GM21825 (cell line): Measurements from ENCODE around the gene TMEM60.
"Not testable (repeated sequence)": the region's sequence is repeated elsewhere in the genome, so short reads cannot be mapped to it uniquely, and the experiment has no call there.

Source experiments
- ATAC-seq: cut with Tn5 transposase; IDR thresholded peaks from one replicate; pipeline ENCODE4 v1.9.1; 2021; ENCODE audit warnings: mild to moderate bottlenecking, moderate library complexity; ENCODE audit not compliant: unreplicated experiment

TMEM60 gene, protein sequence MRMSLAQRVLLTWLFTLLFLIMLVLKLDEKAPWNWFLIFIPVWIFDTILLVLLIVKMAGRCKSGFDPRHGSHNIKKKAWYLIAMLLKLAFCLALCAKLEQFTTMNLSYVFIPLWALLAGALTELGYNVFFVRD

DNA sequence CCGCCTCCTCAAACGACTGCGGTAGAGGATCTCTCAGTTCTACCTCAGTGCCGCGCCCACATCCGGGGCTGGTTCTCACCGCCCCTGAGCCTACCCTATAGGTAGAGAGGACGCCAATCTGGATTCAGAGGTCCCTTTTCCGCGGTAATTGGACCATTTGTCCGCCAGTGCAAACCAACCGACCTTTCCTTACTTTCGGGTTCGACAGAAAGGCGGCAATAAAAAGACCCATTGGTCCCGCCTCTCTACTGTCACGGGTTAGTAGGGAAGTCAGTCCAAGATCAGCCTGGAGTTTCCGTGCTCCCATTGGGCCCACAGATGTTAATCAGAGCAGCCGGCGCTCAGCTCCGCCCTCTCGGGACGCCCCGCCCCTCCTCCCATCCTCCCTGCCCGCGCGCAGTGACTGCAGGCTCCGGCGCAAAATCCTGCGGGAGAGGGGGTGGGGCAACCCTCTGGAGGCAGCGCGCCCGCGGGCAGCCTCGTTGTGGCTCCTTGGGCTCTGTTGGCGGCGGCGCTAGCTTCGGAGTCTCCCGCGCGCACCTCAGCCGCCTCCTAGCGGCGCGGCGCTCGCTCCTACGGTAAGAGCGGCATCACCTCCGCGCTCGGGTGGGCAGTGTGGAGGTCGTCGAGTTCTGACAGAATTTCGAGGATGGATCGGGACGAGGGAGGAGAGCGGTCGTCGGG is at the start of gene TMEM60, which contains the start of gene PHTF2:
Gene TMEM60, minus strand, starts transcription at position 41 of the 684 bp plus-strand sequence. CDS start 4,061 bp downstream, outside the sequence.
Gene PHTF2, plus strand, starts transcription at position 380 of the 684 bp plus-strand sequence.
- peak; percentile 88 for ATAC-seq

DNA sequence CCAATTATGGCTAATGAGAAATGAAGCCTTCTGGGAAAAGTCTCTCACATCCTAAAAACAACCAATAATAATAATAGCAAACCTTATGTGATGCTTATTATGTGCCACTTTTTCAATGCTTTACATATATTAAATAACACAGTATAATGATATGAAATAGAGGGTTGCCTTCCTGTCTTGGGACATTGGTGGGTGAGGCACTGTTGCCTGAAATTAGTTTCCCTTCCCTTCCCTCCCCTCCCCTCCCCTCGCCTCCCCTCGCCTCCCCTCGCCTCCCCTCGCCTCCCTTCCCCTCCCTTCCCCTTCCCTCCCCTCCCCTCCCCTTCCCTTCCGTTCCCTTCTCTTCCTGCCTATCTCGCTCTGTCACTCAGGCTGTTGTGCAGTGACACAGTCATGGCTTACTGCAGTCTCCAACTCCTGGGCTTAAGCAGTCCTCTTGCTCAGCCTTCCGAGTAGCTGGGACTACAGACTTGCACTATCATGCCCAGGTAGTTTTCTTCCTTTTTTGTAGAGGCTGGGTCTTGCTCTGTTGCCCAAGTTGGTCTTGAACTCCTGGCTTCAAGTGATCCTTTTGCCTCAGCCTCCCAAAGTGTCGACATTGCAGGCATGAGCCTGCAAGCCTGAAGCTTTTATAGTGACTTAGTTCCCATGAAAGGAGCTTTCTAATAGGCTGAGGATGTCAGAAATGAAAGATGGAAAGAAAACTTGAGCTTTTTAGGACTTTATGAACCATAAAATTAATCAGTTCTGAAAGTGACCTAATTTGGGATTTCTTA is 48.3 kb upstream of the TMEM60 start:
- no peak for ATAC-seq

GRCh38 chr7:77843194-77843593 is 45.0 kb upstream of the TMEM60 start:
- ATAC-seq, result no peak

DNA sequence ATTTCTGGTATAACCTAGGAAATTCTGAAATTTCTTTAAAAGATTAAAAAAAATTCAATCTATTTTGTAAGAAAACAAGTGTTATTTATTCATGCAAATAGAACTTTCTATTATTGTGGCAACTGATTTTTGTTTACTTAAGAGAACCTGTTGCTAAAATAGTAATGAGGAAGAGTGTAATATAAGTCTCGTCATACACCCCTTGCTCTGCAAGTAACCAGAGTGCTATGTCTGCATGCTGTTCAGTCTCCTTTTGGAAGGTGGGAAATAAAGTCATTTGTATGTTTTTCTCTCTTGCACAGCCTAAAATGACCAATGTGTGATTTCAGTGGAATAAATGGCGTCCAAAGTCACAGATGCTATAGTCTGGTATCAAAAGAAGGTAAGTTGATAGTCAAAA is 41.7 kb upstream of the TMEM60 start:
- ATAC-seq, result no peak

DNA sequence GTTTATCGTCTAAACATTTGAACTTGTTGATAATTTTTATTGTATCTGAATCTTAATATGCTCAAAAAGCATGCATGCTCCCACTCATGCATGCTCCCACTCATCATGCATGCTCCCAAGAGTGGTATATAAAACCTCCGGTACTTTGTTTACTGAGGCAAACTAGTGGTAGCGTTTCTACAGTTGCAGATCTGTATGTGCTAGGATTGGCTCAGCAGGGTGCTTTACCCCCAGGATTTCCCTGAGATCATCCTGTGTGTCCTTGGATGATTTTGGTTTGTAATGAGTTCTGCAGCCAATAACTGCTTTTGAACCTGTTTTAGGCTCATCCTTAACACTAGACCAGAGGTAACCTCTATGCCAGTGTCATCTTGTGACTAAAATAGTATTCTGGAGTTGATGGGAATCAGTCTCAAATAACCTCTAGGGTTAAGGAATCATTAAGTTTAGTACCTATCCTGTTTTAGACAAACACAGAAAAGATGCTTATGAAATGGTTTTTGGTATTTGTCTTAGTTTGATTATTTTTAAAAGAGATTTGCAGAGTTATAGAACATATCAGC is 40.8 kb upstream of the TMEM60 start:
- ATAC-seq, result no peak

DNA sequence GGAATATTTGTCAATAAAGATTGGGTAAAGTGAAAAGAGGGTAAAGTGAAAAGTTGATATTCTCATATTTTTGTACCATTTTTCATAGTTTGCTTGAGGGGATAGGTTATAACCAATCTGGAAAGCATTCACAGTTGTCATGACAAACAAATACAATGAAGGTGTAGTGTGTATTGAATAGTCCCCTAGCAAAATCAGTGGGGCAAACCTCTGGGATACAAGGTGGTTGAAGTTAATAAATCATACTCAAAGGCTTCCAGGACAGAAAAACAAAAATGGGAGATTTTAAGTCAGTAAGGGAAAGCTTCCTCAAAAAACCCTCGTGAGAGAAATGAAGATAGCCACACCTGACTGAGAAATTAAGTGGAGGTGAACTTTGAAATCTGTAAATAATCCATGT is 39.7 kb upstream of the TMEM60 start:
- no peak for ATAC-seq

DNA sequence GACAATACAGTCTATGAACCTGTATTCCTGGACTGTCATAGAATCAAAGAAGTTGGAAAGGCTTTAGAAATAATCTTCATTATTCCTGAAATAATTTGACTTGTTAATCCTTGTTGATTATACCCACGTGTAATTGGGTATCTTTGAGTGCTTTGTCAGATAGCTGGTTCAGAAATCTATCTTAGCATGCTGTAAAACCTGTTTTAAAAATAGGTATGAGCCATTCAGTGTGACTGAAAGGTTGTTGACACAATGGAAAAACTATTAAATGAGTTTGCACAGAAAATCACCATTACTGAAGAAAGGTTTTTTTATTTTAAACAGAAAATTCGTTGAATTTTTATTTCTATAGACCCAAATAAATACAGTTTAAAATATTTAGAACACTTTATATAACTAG is 39.0 kb upstream of the TMEM60 start:
- no peak for ATAC-seq

GRCh38 chr7:77836425-77836824 is 38.2 kb upstream of the TMEM60 start:
- ATAC-seq, result not testable (repeated sequence)

DNA sequence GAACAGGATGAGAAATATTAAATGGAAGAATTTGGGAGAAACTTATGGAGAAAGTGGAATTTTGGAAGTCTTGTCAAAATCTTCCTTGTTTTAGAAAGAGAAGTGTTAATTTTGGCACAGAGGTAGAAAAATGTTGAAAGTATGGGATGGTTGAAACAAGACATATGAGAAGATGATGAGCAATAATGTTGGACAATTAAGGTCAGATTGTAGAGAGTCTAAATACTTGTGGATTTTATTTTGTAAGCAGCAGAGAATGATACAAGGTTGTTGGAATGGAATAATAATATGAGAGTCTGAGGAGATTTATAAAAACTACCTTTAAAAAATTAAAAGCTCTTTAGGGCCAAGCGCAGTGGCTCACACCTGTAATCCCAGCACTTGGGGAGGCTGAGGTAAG is 34.9 kb upstream of the TMEM60 start:
- ATAC-seq, result no peak

DNA sequence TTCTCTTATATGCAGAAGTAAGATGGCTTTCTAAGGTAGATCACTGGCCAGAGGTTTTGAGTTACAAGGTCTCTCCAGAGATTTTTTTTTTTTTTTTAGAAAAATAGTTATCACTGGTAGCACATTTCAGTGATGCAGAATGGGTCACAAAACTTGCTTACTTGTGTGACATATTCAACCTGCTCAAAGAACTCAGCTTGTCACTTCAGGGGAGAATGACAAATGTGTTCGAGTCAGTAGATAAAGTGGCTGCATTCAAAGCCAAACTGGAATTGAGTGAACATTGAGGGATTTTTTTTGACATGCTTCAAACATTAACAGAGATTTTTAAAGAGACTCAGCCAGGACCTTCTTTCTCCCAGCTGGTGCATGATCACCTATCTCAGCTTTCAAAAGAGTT is 33.7 kb upstream of the TMEM60 start:
- no peak for ATAC-seq

DNA sequence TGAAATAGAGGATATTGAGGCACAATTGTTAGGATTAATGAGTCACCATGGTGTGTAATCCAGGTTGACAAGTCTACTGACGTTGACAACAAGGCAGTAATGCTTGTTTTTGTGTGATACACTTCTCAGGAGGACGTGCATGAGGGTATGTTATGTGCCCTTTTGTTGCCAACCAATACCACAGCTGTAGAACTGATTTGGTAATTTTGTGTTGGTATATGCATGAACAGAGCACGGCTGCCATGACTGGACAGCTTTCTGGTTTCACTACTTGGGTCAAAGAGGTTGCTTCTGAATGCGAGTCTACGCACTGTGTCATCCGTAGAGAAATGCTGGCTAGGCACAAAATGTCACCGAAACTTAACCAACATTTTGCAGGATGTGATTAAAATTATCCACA is 33.2 kb upstream of the TMEM60 start:
- ATAC-seq, result no peak

DNA sequence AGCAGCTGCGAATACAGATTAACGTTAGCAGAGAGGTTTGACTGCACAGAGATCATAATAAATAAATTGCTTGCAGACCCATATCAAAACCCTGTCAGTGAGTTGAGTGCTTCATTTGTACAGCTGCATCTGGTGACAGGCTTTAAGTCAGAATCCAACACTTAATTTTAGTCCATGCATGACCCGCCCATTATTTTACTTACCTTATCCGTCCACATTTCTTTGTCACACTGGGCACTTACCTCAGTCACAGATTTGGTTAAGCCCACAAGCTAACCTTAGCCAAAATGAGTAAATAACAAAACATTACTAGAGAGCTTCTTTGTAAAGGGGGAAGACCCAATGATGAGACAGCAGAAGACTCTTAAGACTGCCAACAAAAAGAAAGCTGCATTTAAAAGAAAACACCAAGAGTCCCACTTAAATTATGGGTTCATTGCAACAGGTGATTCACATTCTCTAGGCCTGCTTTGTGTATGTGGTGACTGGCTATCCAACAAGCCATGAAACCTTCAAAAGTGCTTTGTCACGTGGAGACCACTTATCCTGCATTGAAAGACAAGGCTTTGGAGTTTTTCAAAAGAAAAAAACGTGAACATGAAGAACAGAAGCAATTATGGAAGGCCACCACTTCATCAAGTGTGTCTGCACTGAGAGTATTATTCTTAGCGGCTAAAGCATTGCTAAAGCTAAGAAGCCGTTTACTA is 32.6 kb upstream of the TMEM60 start:
- ATAC-seq, result no peak

DNA sequence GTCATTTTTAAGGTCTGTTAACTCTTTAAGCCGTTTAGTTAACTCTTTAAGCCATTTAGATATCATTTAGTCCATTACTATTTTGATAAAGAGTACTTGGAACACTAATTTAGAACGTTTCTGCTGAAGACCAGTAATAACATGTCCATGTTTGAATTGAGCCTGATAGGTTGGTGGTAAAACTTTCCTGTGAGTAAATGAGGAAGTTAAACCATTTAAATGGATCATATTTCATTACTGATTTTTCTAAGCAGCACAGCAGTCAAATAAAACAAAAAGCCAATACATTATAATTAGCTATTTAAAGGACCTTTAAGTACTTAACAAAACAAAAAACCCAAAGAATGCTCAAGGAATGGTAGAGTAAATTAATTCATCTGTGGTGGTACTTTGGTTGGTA is 29.8 kb upstream of the TMEM60 start:
- ATAC-seq, result no peak

DNA sequence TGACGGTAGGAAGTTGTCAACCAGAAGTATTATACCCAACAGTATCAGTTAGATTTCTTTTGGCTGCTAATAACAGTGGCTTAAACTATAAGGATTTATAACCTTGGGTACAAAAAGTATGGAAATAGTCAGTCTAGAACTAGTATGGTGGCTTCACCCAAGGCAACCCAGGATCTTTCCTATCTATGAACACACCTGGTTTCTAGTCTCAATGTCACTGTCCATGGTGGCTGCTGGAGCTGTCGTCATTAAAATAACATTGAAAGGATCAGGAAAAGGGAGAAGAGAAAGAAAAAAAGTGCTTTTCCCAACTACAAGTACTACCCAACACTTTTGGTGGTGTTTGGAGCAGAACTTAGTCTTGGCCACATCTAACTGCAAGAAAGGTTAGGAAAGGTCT is 28.1 kb upstream of the TMEM60 start:
- ATAC-seq, result no peak

GRCh38 chr7:77825131-77825530 is 26.9 kb upstream of the TMEM60 start:
- no peak for ATAC-seq

GRCh38 chr7:77824636-77825035 is 26.4 kb upstream of the TMEM60 start:
- no peak for ATAC-seq

- ATAC-seq, result peak; percentile 20
Observed at GRCh38 chr7:77823787-77824186, 25.6 kb upstream of the TMEM60 start.

DNA sequence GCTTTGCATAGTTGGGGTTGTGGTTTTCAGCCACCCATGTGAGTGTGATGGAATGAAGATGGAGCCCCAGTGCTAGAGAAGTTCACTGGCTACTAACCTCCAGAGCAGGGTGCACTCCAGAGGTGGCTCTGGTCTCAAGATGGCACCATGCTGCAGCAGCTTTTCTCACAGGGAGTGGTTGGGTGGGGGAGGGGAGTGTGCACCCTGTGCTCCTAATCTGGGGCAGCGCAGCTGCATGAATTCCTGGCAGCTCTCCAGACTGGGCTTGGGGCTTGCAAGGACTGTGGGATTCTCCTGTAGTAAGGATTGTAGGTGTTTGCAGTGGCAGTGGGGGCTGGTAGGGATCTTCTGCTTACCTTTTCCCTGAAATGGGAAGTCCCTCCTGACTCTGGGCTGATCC is 24.0 kb upstream of the TMEM60 start:
- ATAC-seq, result no peak

GRCh38 chr7:77820967-77821366 is 22.7 kb upstream of the TMEM60 start:
- ATAC-seq, result no peak

- ATAC-seq, result no peak
Observed at GRCh38 chr7:77819021-77819420, 20.8 kb upstream of the TMEM60 start.

GRCh38 chr7:77813180-77813579 is 14.9 kb upstream of the TMEM60 start:
- no peak for ATAC-seq
